Measurements from ENCODE around the gene SPTBN2.

SPTBN2 gene

DNA sequence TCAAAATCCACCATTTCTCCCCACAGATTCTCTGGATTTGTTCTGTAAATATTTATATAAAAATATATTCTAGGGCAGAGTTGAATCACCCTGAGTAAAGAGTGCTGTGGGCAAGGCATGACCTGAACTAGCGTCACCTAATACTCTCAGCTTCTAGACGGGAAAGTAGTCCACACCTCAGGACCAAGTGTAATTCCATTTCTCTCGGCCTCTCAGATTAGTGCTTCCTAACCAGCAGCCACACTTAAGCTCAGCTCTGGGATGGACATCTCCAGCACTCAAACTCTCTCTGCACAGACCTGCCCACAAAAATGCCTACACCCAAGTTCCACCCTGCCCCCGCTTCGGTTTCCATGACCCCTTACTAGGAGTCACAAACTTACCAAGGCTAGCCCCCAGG is 5.3 kb downstream of the SPTBN2 start:
- FAIRE-seq, result no peak

DNA sequence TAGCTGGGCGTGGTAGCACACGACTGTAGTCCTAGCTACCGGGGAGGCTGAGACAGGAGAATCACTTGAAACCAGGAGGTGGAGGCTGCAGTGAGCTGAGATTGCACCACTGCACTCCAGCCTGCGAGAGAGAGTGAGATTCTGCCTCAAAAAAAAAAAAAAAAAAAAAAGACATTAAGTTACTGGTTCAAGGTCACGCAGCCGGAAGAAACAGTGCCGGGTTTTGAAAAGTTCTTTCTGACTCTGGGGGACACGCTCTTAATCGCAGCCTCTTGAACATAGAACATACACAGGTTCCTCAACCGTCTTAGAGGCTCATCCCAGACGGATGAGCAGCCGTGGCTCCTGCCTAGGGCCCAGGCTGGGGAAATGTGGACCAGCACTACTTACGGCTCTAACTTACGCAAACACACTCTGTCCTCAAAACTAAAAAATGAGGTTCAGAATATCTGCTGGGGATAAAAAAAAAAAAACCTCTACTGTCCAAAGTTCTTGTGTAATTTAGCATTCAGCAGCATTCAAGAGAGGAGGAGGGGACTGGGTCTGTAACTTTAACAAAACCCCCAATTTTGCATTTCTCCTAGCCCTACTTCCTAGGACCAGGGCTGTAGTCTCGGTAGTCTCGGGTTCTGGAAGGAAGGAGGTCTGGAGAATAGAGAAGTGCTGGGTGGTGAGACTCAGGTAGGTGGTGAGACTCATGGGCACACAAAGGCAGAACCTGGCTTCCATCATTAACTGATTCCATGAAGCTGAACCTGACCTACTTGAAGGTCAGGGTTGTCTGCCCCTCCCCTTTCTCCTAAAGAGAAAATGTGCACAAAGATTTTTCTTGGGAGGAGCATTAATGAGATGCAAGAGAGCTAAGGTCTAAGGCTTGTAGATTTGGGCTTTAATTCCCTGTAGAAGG is 6.0 kb downstream of the SPTBN2 start:
- FAIRE-seq, result no peak

DNA sequence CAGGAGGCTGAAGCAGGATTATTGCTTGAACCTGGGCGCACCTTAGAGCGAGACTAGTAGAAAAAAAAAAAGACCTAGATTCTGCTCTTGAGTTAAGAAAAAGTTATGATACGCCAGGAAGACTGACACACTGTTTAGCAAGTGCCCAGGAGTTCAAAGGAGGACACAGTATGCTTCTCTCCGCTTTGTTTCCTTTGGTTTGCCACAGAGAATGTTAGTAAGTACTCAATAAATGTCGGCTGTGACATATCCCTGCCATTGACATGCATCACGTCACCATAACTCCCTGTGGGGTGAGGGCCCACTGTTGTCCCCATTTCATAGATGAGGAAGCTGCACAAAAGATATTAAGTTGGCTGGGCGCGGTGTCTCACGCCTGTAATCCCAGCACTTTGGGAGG is 7.1 kb downstream of the SPTBN2 start:
- FAIRE-seq, result no peak

DNA sequence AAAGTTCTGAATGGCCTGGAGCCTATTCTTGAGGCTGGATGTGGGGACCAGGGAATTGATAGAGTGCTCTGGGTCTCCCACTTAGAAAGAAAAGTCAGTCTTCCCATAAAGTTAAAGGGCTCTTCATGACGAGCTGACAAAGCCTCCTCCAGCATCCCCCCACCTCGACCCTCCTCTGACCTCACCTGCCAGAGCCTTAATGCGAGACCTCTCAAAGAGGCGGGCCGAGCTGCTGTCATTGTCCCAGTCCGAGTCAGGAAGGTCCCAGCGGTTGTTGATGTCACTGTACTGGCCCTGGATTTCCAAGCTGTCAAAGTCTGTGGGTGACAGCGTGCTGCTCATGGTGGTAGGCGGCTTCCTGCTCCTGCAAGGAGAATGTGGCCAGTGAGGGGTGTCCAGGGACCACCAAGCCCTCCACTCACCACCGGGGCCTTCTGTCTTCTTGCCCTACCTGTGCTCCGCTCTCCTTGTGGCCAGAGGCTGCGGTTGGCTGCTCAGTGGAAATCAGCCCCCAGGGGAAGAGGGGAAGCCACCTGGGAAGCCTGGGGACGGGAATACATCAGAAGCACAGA is 8.0 kb downstream of the SPTBN2 start:
- no peak for FAIRE-seq

DNA sequence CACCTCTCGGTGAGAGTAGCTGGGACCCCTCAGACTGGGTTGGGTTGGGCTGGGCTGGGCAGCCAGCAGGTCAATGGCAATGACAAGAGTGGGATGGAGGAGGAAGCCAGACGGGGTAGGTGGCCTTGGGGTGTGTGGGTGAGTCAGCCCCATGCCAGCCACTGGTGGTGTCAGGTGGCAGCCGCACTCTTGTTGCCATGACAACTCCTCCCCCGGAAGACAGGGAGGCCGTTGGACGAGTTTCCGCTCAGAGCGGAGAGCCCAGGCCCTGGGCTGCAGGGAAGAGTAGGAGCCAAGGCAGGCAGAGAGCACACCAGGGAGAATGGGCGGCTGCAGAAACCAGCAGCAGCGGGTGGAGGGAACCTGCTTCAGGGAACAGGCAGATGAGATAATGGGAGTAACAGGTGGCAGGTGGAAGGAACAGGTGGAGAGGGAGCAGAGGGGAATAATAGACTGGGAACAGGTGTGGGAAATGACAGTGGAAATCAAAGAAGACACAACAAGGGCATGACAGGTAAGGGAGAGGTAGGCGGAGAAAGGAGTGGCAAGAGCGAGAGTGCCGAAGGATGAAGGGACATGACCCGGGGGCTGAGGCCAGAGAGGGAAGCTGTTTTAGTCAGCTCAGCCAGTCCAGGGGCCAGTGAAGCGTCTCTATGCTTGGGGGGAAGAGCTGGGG is 8.7 kb downstream of the SPTBN2 start:
- no peak for FAIRE-seq

DNA sequence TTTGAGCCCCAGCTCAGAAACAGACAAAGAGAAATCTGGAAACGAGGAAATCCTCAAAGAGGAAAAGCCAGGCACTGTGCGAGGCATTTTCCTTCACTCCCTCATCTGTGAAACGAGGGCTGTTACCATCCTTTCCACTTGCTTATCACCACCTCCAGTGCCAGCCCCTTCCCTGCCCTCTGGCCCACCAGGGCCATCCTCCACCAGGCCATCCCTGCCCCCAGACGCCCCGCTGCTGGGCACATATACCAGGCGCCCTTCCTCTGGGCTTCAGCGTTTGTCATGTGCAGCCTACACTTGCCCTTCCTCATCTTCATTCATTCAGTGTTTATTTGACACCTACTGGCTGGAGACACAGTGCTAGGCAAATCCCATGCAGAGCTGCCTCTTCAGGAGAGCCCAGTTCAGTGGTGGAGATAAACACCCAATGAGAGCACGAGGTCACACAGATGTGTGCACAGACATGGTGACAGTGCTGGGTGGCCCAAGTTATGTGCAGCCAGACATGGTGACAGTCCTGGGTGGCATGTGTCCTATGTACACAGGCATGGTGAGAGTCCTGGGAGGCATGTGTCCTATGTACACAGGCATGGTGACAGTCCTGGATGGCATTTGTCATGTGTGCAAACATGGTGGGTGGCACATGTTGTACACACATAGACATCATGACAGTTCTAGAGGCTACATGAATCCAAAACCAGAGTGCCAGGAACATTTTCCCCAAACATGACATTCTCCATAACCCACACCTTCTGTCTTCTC is 9.7 kb downstream of the SPTBN2 start:
- no peak for FAIRE-seq

DNA sequence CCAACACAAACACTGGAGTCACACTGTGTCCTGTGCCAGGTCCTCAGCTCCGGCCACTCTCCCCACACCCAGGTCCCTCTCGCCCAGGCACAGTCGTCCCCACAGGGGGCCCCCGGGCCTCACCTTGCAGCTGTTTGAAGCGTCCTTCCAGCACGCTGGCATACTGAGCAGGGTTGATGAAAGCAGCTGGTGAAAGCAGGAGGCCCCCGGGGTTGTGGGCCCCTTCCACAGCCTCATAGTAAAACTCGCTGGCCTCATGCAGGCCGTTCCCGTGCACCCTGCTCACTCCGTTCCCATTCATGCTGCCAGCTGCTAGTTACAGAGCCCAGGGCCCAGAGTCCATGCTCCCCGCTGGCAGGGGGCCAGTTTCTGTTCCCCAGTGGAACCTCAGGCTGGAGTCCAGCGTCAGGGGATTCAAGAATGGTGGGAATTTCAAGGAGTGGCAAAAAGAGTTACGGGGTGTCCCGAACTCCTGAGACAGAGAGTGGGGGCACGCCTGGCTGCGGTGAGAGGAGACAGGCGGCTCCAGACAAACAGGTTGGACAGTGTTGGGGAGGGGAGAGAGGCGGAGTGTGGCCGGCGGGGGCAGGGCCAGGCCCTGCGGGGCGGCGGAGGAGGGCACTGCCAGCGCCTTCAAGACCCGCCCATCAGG is 10.6 kb downstream of the SPTBN2 start:
- no peak for FAIRE-seq

DNA sequence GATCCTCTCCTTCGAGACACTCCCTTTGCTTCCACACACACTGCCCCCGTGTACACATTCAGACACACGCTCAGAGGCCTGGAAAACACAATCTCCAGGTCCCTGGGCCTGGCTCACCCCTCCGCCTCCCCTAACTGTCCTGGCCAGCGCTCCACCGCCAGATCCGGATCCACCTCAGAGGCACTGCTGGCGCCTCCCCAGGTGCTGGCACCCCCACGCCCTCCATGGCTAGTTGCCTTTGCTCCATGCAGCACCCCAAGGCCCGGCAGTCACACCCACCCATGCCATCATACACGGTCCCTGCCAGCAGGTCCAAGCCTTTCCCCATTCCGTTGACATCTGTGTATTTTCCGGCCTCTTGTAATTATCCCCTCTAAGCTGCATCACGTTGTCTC is 11.1 kb downstream of the SPTBN2 start:
- FAIRE-seq, result no peak

DNA sequence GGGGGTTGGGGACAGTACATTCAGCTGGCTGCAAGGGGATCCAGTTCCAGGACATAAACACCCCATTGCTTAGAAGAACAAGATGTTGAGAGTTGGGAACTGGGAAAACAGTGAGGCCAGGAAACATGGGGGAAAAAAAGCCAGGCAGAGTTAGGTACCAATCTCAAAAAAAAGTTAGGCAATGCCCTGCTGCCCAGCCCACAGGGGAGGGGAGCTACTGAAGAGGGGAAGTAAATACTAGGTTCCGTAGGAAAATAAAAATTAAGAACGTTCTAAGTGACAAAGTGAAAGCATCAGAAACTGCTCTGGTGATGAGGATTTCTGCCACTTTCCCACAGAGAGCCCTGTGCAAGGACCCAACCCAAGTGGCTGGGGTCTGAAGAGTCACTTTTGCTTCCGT is 12.0 kb downstream of the SPTBN2 start:
- no peak for FAIRE-seq

DNA sequence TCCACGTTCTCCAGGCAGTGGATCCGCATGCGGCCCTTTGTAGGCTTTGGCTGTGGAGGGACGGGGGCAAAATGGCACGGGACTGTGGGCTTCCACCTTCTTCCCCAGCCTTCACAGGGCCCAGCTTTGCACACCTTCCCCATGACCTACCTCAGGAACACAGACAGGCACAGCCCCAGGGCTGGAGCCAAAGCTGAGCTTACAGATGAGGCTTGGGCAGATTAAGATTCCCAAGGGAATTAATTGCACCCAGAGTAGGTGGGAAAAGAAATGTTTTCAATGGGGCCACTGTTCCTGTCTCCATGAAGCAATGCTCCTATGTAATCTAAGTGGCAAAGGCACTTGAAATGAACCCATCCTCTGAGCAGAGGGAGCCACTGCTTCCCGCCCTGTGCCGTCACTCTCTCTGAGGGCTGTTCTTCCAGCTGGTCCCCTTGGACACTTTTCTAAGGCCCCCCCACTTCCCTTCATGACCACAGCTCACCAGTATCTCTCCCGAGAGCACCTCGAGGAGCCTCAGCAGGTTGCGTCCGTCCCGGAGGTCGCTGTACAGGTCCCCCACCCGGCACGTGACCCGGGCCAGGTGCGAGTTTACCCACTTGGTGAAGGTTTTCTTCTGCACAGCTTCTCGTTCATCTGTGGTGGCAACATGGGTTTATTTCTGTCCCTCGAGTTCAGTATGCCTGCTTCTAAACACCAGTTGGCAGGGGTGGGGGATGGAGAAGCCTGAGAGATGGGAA is 13.5 kb downstream of the SPTBN2 start:
- no peak for FAIRE-seq

DNA sequence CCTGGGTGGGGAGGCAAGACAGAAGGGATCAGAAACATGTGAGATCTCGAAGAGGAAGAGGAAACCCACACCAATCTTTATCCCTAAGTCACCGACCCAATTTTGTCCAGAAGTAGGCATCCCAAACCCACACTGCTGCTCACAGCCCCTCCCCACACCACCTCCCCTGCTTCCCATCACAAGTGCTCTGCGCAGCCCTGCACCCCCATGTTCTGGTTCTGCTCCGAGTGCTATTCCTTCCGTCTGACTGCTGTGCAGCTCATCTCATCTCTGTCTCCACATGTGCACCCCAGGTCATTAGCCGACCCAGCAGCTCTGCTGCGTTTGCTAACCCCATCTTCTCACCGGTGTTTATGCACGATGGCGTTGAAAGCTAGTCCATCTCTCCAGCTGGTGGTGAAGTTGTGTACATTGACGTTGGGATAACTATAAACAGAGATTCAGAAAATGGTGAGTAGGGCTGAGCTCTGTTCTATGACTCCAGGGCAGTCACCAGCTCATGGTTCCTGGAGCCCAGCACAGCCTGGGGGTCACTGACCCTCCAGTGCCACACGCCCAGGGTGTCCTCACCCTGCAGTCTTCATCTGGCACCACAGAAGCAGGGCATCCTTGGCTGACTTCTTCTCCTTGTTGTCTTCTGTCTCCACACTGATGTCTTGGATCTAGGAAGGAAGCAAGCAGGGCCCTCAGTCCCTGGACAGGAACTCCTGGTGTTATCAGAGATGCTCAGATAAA is 15.1 kb downstream of the SPTBN2 start:
- no peak for FAIRE-seq

DNA sequence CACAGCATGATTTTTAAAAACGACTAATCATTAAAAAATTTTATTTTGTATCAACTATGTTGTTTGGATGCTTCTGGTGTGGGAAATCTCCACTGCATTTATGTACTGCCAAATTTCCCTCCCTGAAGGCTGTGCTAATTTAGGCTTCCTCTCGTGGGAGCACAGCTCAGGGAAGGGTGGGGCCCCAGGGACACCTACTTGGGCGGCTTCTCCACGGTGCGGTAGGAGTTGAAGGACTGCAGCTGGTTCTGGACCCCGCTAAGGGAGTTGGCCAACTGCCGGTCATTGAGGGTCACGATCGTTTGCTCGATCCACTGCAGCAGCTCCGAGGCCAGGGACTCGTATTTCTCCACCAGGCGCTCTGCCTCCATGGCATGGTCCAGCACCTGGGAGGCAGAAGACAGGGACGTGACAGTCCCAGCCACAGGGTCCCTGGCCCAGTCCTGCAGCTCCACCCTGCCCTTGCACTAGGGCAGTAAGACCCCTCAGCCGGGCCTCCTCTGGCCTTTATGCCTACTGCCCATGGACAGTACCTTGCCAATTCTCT is 18.6 kb downstream of the SPTBN2 start:
- no peak for FAIRE-seq

DNA sequence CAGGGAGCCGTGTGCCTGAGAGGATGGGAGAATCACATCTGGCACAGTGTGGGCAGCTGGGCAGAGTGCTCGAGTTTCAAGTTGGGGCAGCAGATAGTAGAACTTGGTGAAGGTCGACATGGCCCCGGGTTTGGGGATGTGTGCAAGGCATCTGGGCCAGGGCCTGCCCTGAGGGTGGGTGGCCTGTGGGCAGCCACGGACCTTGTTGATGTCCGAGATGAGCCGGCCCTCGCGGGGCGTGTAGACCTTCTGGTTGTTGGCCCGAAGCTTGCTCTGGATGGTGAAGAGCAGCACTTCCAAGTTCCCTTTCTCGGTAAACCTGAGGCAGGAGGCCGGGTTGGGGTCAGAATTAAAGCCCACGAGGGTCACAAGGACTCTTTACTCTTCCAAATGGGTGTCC is 20.3 kb downstream of the SPTBN2 start:
- no peak for FAIRE-seq

DNA sequence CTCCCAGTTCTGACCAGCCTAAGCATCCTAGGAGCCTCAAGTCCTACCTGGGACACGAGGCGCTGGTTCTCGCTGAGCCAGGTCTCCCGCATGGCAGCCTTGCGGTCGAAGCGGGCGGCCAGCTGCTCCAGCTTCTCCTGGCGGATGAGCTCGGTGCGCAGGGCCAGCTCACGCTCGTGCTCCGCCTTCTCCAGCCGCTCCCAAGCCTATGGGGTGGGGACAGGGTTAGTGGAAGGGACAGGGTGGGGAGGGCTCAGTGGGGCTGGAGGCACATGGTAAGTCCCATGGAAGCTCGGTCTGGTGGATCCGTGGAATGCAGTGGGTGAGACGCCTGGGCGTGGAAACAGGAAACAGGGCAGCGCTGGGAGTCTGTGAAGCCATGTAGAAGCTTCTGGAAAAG is 20.9 kb downstream of the SPTBN2 start:
- FAIRE-seq, result no peak

DNA sequence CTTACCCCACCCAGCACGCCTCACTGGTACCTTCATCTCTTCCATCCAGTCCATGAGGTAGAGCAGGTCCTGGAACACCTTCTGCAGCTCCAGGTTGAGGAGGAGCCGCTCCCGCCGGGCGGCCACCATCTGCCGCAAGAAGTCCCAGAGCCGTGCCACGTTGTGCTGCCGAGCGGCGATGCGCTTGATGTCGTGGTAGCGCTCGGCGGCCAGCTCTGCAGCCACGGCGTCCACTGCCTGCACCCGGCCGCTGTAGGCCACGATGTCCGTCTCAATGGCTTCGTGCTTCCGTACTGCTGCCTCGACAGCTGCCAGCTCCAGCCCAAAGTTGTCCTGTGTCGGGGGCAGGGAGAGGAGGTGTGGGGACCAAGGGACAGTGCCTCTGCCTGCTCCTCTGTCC is 21.5 kb downstream of the SPTBN2 start:
- FAIRE-seq, result no peak

DNA sequence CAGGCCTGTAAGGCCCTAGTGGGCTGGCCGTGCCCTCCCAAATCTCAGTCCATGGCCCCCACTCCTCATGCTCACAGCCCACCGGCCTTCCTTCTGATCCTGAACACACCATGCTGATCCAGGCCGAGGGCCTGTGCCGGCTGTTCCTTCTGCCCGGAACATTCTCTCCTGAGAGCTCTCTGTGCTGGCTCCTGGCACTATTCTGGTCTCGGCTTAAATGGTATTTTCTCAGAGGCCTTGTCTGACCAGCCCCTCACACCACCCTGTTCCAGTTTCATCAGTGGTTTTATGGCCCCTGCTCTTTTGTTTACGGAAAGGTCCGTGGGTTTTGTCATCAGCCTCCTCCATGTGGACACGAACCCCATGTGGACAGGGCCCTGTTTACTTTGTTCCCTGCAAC is 22.0 kb downstream of the SPTBN2 start:
- no peak for FAIRE-seq

DNA sequence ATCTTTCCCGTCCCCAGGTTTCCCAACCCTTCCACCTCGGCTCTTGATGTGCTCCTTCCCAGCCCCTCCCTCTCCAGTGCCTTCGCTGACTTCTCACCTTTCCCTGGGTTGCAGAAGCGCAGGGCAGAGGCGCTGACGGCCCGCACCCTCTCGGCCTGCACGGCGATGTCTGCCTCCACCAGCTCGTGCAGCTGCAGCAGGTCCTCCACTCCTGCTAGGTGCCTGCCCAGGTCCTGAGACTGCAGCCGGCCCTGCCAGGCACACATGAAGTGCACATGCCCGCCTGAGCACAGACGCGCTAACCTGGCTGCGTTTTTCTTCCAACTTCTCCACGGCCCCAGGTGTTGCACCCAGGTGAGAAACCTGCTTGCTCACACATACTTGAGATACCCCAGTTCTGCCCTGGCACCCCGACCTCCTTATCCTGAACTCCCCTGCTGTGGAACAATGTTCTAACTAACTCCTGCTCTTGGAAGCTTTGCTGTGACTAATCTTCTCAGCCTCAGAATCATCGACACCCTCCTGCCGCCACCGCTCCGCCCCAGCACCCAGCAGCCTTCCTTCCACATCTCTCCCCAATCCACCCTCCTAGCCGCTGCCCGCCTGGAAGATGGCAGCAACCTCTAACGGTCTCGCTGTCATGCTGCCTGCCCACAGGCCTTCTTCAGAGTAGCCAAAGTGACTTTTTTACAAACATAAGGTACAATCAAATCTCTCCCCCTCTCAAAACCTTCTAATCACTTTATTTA is 23.3 kb downstream of the SPTBN2 start:
- FAIRE-seq, result no peak

DNA sequence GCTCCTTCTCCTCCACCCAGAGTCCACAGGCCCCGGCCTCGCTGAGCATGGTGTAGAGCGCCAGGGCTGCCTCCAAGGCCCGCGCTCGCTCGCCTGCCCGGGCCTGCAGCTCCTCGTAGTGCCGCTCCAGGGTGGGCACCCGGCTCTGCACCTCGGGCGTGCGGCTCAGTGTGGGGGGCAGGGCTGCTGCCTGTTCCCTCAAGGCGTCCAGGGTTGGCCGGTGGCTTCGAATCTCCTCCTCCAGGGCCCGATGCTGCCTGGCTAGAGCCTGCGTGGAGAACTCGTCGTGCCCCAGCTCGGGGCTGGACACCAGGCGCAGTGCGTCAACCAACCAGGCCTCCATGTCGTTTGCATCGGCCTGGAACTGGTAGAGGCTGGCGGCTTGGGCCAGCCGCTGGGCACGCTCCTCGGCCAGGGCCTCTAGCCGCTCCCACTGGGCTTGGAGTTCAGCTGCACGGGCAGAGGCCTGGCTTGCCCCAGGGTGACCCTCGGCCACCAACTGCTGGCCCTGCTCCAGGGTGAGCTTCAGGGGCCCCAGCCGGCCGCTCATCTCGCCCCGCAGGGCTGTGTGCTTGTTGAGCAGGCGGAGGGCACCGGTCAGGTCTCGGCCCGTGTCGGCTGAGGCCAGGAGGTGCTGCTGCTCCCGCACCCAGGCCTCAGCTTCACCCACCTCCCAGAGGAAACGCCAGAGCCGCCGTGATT is 24.2 kb downstream of the SPTBN2 start:
- no peak for FAIRE-seq

DNA sequence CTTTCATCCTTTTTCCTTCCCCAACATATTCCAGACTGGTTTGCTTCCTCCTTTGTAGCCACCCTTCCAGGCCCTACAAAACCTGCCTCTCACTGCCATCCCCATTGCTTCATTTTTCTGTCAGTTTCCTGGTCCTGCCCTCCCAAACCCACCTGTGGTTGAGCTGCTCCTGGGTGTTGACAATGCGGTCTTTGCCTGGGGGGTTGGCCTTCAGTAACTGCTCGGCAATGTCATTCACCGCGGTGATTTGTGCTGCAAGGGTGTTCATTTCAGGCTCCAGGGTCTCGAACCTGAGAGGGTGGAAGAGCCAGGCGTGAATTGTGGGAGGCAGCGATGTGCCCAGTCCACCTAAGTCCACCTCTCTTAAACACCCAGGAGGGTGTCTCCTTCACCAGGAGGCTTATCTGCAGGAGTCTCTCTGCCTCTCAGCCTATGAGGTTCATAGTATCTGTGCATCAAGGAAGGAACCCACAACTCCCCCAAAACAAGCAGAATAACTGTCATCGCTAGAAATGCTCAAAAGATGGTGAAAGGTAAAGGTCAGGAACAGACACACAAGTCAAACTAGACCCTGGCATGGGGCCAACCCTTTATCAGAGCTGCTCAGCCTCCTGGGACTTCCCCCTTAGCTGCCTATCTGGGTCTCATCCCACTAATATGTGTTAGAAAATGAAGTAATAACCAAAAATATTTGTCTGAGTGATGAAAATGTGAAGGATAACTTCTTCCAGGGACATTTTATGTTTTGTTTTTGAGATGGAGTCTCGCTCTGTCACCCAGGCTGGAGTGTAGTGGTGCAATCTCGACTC is 27.4 kb downstream of the SPTBN2 start:
- FAIRE-seq, result no peak

Data from colon (tissue), 2 donors.